Gastrocnemius medialis (tissue), 4 donors: ENCODE measurements around the gene ALAS2. TPM values are rescaled to one million over a fixed set of nuclear protein-coding genes. Genes with fewer than 3 reads are reported as not detected.
"Not testable (repeated sequence)": the region's sequence is repeated elsewhere in the genome, so short reads cannot be mapped to it uniquely, and the experiment has no call there.

Experiments
- ATAC-seq, 2 donors: fragments of 150-250 bp; one replicate each; pipeline ENCODE4 v1.9.1; 2016
- DNase-seq, 2 donors: peaks; one replicate each; pipeline ENCODE4 v3.0.0-alpha.2; 2019
- H3K27ac ChIP-seq, 4 donors: fragments of 200-600 bp; sonication (generic); 1 replicate in 1 of 4; 2 replicates in 3 of 4; pipeline ENCODE4 v1.5.1; 2016 to 2018; ENCODE audit warnings: mild to moderate bottlenecking in 2 of 4, moderate library complexity in 1 of 4
- H3K27me3 ChIP-seq, 3 donors: fragments of 200-600 bp; sonication (generic) in 2 of 3; 1 replicate in 1 of 3; 2 replicates in 2 of 3; pipeline versions ENCODE4 v1.5.1 to v1.6.0; 2016 to 2019; ENCODE audit warnings: mild to moderate bottlenecking in 1 of 3, moderate library complexity in 1 of 3
- H3K36me3 ChIP-seq, 2 donors: fragments of 200-600 bp; sonication (generic) in 1 of 2; one replicate each; pipeline ENCODE4 v1.5.1; 2017 to 2018
- H3K4me1 ChIP-seq, 2 donors: fragments of 200-600 bp; sonication (generic) in 1 of 2; one replicate each; pipeline ENCODE4 v1.5.1; 2016 to 2017; ENCODE audit warnings: mild to moderate bottlenecking in 2 of 2
- H3K4me3 ChIP-seq, 4 donors: fragments of 200-600 bp; sonication (generic) in 3 of 4; 1 replicate in 1 of 4; 2 replicates in 3 of 4; pipeline ENCODE4 v1.5.1; 2016 to 2019; ENCODE audit warnings: mild to moderate bottlenecking in 2 of 4
- H3K9me3 ChIP-seq, 3 donors: fragments of 200-600 bp; sonication (generic) in 2 of 3; 1 replicate in 1 of 3; 2 replicates in 2 of 3; pipeline ENCODE4 v1.5.1; 2016 to 2019
- POLR2A ChIP-seq, 2 donors: fragments of 450-650 bp; IDR thresholded peaks; one replicate each; pipeline ENCODE4 v1.6.1; 2017; ENCODE audit warnings: antibody characterized with exemption in 2 of 2, mild to moderate bottlenecking in 2 of 2, moderate library complexity in 2 of 2
- in situ Hi-C, 4 donors: fragments of 200-750 bp; cut with MboI; loops; one replicate each; pipeline versions ENCODE4 v1.15.0 to v1.8.0; 2017; ENCODE audit warnings: low sequenced_read_pairs in 4 of 4
- intact Hi-C: fragments of 100-400 bp; cut with DNase I; formaldehyde crosslinking; loops from one replicate; pipeline ENCODE4 v1.15.1; 2023; ENCODE audit warnings: low total_unique reads
- total RNA-seq, 4 donors: library from RNA; depleted of rRNA; stranded (reverse); fragments of >200 nt; gene quantifications; one replicate each; pipeline versions ENCODE4 v1.1.0 to v1.2.3, GENCODE V29; 2016
- TF ChIP-seq, protein P1 (sequence below), 5 experiments: fragments of 450-650 bp in 3 of 5; fragments of 200-600 bp in 2 of 5; sonication (generic) in 2 of 5; IDR thresholded peaks in 4 of 5; conservative IDR thresholded peaks in 1 of 5; 1 replicate in 4 of 5; 2 replicates in 1 of 5; pipeline ENCODE4 v1.5.1; 2016 to 2019; ENCODE audit warnings: antibody characterized with exemption in 5 of 5, mild to moderate bottlenecking in 3 of 5, moderate library complexity in 3 of 5

The ALAS2 gene, protein sequence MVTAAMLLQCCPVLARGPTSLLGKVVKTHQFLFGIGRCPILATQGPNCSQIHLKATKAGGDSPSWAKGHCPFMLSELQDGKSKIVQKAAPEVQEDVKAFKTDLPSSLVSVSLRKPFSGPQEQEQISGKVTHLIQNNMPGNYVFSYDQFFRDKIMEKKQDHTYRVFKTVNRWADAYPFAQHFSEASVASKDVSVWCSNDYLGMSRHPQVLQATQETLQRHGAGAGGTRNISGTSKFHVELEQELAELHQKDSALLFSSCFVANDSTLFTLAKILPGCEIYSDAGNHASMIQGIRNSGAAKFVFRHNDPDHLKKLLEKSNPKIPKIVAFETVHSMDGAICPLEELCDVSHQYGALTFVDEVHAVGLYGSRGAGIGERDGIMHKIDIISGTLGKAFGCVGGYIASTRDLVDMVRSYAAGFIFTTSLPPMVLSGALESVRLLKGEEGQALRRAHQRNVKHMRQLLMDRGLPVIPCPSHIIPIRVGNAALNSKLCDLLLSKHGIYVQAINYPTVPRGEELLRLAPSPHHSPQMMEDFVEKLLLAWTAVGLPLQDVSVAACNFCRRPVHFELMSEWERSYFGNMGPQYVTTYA
- 1 to 10 TPM in 1 of 4 donors, under 1 TPM in 1, not detected in 2; 0.58 to 2.2 TPM for total RNA-seq

DNA sequence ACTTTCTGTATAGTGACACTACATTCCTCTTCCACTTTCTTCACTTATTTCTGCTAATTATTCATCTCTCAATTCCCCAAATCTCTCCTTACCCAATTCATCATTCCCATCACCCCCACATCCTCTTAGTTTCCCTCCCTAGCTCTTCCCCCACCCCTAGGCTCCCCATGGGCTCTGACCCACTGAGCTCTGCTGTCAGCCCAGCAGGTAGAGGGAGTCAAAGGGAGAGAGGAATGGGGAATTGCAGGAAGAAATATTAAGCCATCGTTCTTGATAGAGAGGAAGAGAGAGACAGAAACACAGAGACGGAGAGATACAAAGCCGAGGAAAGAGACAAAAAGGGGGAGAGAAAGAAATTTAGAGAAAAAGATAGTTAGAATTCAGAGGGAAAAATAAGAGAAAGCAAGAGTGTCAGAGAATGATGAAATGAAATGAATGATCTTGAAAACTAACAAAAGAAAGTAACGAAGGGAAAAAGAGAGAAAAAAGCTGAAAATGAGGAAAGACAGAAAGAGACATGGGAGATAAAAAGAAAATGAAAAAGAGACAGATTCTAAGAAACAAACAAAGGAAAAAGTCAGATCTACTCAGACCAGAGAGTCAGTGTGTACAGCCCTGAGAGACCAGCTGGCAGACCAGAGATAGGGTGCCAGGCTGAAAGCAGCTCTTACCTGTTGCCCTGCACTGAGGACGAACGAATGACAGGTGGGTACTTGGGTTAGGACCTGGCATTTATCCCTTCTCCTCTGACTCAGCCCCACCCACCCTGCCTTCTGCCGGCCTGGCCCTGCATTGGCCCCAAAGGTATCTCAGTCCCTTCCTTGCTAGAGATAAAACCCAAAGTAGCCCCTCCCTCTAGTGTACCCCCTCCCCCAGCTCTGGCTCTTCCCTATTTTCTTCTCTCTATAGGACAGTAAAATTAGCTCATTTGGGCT, at the start of gene ALAS2:
Gene ALAS2, minus strand, starts transcription at position 707 of the 935 bp plus-strand sequence. CDS start 4,977 bp downstream, outside the sequence.
- Histone ChIP-seq H3K4me3 (no peak within 1 kb of the TSS), H3K9me3 (no peaks in the 10 kb centered on the region), H3K4me1 (no peaks in the 10 kb centered on the region), H3K27me3 (no peaks in the 10 kb centered on the region), H3K36me3 (no peaks in the 10 kb centered on the region), H3K27ac (no peak within 1 kb of the TSS)
- intact Hi-C loops = no loop called here
- in situ Hi-C loops = no loop called here
- no peak for TF ChIP-seq POLR2A (IDR thresholded peaks at IDR 0.05)
- TF ChIP-seq, protein P1, sequence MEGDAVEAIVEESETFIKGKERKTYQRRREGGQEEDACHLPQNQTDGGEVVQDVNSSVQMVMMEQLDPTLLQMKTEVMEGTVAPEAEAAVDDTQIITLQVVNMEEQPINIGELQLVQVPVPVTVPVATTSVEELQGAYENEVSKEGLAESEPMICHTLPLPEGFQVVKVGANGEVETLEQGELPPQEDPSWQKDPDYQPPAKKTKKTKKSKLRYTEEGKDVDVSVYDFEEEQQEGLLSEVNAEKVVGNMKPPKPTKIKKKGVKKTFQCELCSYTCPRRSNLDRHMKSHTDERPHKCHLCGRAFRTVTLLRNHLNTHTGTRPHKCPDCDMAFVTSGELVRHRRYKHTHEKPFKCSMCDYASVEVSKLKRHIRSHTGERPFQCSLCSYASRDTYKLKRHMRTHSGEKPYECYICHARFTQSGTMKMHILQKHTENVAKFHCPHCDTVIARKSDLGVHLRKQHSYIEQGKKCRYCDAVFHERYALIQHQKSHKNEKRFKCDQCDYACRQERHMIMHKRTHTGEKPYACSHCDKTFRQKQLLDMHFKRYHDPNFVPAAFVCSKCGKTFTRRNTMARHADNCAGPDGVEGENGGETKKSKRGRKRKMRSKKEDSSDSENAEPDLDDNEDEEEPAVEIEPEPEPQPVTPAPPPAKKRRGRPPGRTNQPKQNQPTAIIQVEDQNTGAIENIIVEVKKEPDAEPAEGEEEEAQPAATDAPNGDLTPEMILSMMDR (IDR thresholded peaks at IDR 0.05 in 4 of 5, conservative IDR thresholded peaks at IDR 0.05 in 1 of 5) = no peak
- ATAC-seq = no peak
- no peak for DNase-seq

DNA sequence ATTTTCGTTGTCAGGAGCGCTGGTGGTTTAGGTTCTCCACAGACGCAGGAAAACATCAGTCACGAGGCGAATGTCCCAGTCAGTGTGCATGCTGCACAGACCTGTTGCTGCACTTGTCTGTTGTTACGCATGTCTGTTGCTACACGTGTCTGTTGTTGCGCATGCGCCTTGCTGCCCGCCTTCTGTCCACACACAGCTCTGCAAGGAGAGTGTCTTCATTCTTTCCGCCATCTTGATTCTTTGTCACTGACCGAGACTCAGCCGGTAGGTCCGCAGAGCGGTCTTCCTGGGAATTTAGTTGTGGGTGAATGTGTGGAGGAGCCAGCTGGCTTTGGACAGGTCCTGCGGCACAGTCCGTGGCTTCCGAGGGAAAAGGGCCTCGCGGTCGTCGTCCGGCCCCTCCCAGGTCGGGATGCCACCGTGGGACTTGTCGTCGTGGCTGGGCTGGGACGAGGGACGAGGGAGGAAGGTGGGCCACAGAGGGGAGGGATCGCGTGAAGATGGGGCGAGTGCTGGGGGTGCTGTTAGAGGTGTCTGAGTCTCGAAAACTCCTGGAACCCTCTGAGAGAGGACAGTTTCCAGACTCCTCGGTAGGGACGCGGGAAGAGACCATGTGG, 44.2 kb upstream of the ALAS2 start, which contains the start of gene PAGE2B:
Gene PAGE2B, plus strand, starts transcription at position 180 of the 617 bp plus-strand sequence. CDS start 1,012 bp downstream, outside the sequence.
- in situ Hi-C loops = loop anchor here in 1 of 4 donors (25.0 kb wide), 1 partner anchor 188 kb away; no protein-coding TSS in a partner anchor
- intact Hi-C loops = no loop called here

DNA sequence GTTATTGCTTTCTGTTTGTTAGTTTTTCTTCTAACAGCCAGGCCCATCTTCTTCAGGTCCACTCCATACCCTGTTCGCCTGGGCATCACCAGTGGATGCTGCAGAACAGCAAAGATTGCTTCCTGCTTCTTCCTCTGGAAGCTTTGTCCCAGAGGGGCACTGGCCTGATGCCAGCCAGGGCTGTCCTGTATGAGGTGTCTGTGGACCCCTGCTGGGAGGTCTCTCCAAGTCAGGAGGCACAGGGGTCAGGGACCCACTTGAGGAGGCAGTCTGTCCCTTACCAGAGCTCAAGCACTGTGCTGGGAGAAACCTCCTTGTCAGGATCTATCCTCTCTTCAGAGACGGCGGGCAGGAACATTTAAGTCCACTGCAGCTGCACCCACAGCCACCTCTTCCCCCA, 41.5 kb upstream of the ALAS2 start:
- Histone ChIP-seq H3K4me1 (no peaks in the 10 kb centered on the region), H3K27me3 (no peaks in the 10 kb centered on the region), H3K36me3 (no peaks in the 10 kb centered on the region), H3K27ac (no peak overlapping the region), H3K4me3 (no peak overlapping the region), H3K9me3 (no peaks in the 10 kb centered on the region)
- no peak for ATAC-seq
- in situ Hi-C loops (loop anchor here in 1 of 4 donors (25.0 kb wide), 1 partner anchor 185 kb away; no protein-coding TSS in a partner anchor), intact Hi-C loops (no loop called here)
- no peak for DNase-seq
- TF ChIP-seq, protein P1 (IDR thresholded peaks at IDR 0.05 in 4 of 5, conservative IDR thresholded peaks at IDR 0.05 in 1 of 5) = no peak
- no peak for TF ChIP-seq POLR2A (IDR thresholded peaks at IDR 0.05)

More for the DNA sequence above, 44.2 kb upstream of the ALAS2 start, which contains the start of gene PAGE2B:
- Histone ChIP-seq H3K4me1 (no peaks in the 10 kb centered on the region), H3K36me3 (no peaks in the 10 kb centered on the region), H3K9me3 (no peaks in the 10 kb centered on the region), H3K27ac (no peak within 1 kb of the TSS), H3K27me3 (no peaks in the 10 kb centered on the region), H3K4me3 (no peak within 1 kb of the TSS)
- TF ChIP-seq, protein P1 (IDR thresholded peaks at IDR 0.05 in 4 of 5, conservative IDR thresholded peaks at IDR 0.05 in 1 of 5) = no peak
- TF ChIP-seq POLR2A (IDR thresholded peaks at IDR 0.05) = no peak
- DNase-seq (no peak), ATAC-seq (no peak)

DNA sequence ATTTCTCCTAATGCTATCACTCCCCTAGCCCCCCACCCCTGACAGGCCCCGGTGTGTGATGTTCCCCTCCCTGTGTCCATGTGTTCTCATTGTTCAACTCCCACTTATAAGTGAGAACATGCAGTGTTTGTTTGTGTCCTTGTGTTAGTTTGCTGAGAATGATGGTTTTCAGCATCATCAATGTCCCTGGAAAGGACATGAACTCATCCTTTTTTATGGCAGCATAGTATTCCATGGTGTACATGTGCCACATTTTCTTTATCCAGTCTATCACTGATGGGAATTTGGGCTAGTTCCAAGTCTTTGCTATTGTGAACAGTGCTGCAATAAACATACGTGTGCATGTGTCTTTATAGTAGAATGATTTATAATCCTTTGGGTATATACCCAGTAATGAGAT, 36.4 kb upstream of the ALAS2 start:
- ATAC-seq, intact Hi-C loops, DNase-seq, H3K9me3 ChIP-seq, H3K27me3 ChIP-seq, H3K4me1 ChIP-seq, H3K4me3 ChIP-seq, H3K36me3 ChIP-seq, H3K27ac ChIP-seq: not testable (repeated sequence)
- in situ Hi-C loops = loop anchor here in 1 of 4 donors (25.0 kb wide), 1 partner anchor 180 kb away; no protein-coding TSS in a partner anchor
